OCI-LY1 (cell line): ENCODE measurements around the gene ZNF668.

Experiments used
- H2AFZ ChIP-seq: fragments of 200-600 bp; sonication (generic), shearing (Covaris generic); 2 replicates; pipeline ENCODE4 v1.6.0; 2014; ENCODE audit warnings: antibody characterized with exemption, mild to moderate bottlenecking, low read length
- H3F3A ChIP-seq: fragments of 200-600 bp; sonication (generic), shearing (Covaris generic); 2 replicates; pipeline ENCODE4 v1.6.0; 2014; ENCODE audit warnings: mild to moderate bottlenecking, antibody characterized with exemption, low read length, moderate library complexity; ENCODE audit not compliant: insufficient read depth
- H3K27ac ChIP-seq: fragments of 200-600 bp; sonication (generic); 2 replicates; pipeline ENCODE4 v1.5.1; 2014; ENCODE audit warnings: low read length, mixed run types, mild to moderate bottlenecking, low read depth; ENCODE audit not compliant: poor library complexity, severe bottlenecking
- H3K27me3 ChIP-seq: fragments of 200-600 bp; sonication (generic); 2 replicates; pipeline ENCODE4 v1.6.0; 2014; ENCODE audit warnings: antibody characterized with exemption, mild to moderate bottlenecking, low read length, moderate library complexity; ENCODE audit not compliant: insufficient read depth
- H3K36me3 ChIP-seq: fragments of 200-600 bp; sonication (generic); 2 replicates; pipeline ENCODE4 v1.6.1; 2014; ENCODE audit warnings: mild to moderate bottlenecking, antibody characterized with exemption, low read length, moderate library complexity, mixed read lengths; ENCODE audit not compliant: insufficient read depth
- H3K4me1 ChIP-seq: fragments of 200-600 bp; sonication (generic); 2 replicates; pipeline ENCODE4 v1.5.1; 2014; ENCODE audit warnings: mild to moderate bottlenecking, low read length, moderate library complexity; ENCODE audit not compliant: insufficient read depth, severe bottlenecking
- H3K4me2 ChIP-seq: fragments of 200-600 bp; sonication (generic), shearing (Covaris generic); 2 replicates; pipeline ENCODE4 v1.6.1; 2014; ENCODE audit warnings: low read length
- H3K4me3 ChIP-seq: fragments of 200-600 bp; sonication (generic); 2 replicates; pipeline ENCODE4 v1.5.1; 2014; ENCODE audit warnings: low read length, low read depth, mild to moderate bottlenecking, mixed read lengths; ENCODE audit not compliant: poor library complexity, severe bottlenecking
- H3K79me2 ChIP-seq: fragments of 200-600 bp; shearing (Covaris generic); 2 replicates; pipeline ENCODE4 v1.6.1; 2016; ENCODE audit warnings: mixed run types, low read length, mixed read lengths; ENCODE audit not compliant: insufficient read depth
- H3K9ac ChIP-seq: fragments of 200-600 bp; sonication (generic), shearing (Covaris generic); 2 replicates; pipeline ENCODE4 v1.6.1; 2014; ENCODE audit warnings: mild to moderate bottlenecking, low read length, mixed read lengths
- H3K9me2 ChIP-seq: fragments of 200-600 bp; sonication (generic), shearing (Covaris generic); 2 replicates; pipeline ENCODE4 v1.6.1; 2014; ENCODE audit warnings: low read depth, mild to moderate bottlenecking, low read length, mixed read lengths
- H3K9me3 ChIP-seq: fragments of 200-600 bp; shearing (Covaris generic); 2 replicates; pipeline ENCODE4 v1.6.1; 2014; ENCODE audit warnings: low read length, mixed read lengths
- H4K20me1 ChIP-seq: fragments of 200-600 bp; sonication (generic), shearing (Covaris generic); 2 replicates; pipeline ENCODE4 v1.6.0; 2016; ENCODE audit warnings: mild to moderate bottlenecking, low read length; ENCODE audit not compliant: insufficient read depth
- CTCF ChIP-seq: fragments of 200-600 bp; sonication (generic), shearing (Covaris generic); IDR thresholded peaks from 2 replicates; pipeline ENCODE4 v1.5.1; 2017; ENCODE audit warnings: mild to moderate bottlenecking, antibody characterized with exemption, low read length, moderate library complexity, mixed read lengths
- EZH2 ChIP-seq: fragments of 200-600 bp; sonication (generic), shearing (Covaris generic); IDR thresholded peaks from 2 replicates; pipeline ENCODE4 v1.8.0; 2017; ENCODE audit warnings: borderline replicate concordance, mixed run types, mild to moderate bottlenecking, antibody characterized with exemption, low read length, moderate library complexity, mixed read lengths

ZNF668 gene

GRCh38 chr16:31073970-31074813 is at the start of gene ZNF668, which contains the start of gene ZNF646:
TSS of gene ZNF668 (minus strand) at chr16:31074240. CDS start at chr16:31064459, 9,781 bp downstream.
TSS of gene ZNF646 (plus strand) at chr16:31074422. CDS start at chr16:31076325, 1,903 bp downstream.
- no peaks in the 10 kb centered on the region for H3K9me2 ChIP-seq
- H2AFZ ChIP-seq: no peak within 1 kb of the TSS; the same call in 1 of the 2 replicates
- H3F3A ChIP-seq: no peaks in the 10 kb centered on the region
- peak within 1 kb of the TSS; percentile 61 for H3K27ac ChIP-seq
- peaks cover 26% of the 10 kb centered on the region for H3K79me2 ChIP-seq
- no peaks in the 10 kb centered on the region for H3K27me3 ChIP-seq
- H3K9me3 ChIP-seq: no peaks in the 10 kb centered on the region
- no peaks in the 10 kb centered on the region for H4K20me1 ChIP-seq
- peak within 1 kb of the TSS; percentile 87 for H3K4me3 ChIP-seq
- TF ChIP-seq EZH2 (no peak), CTCF (no peak)
- peak within 1 kb of the TSS; percentile 91 for H3K4me2 ChIP-seq
- H3K4me1 ChIP-seq: peaks cover 22% of the 10 kb centered on the region
- H3K36me3 ChIP-seq: peaks cover 33% of the 10 kb centered on the region
- H3K9ac ChIP-seq: peak within 1 kb of the TSS; percentile 92

- Histone ChIP-seq H3K4me1 (peaks cover 16% of the 10 kb centered on the region), H3K27me3 (no peaks in the 10 kb centered on the region), H4K20me1 (no peaks in the 10 kb centered on the region), H3K9ac (no peak overlapping the region), H3K9me2 (no peaks in the 10 kb centered on the region), H3K79me2 (peaks cover 7% of the 10 kb centered on the region; the same call in 1 of the 2 replicates), H3K27ac (no peak overlapping the region), H3K36me3 (peaks cover 53% of the 10 kb centered on the region), H2AFZ (no peak overlapping the region), H3K9me3 (no peaks in the 10 kb centered on the region), H3K4me2 (no peak overlapping the region), H3K4me3 (no peak overlapping the region), H3F3A (no peaks in the 10 kb centered on the region)
- TF ChIP-seq CTCF (no peak), EZH2 (no peak)
These were observed 46.1 kb upstream of the ZNF668 start for GRCh38 chr16:31120129-31120528.

GRCh38 chr16:31118223-31119155 is 44.4 kb upstream of the ZNF668 start:
- Histone ChIP-seq H3K27ac (peak overlapping the region; percentile 18), H2AFZ (no peak overlapping the region), H3K4me3 (peak overlapping the region; percentile 87), H3K4me2 (peak overlapping the region; percentile 96), H3K9me3 (no peaks in the 10 kb centered on the region), H3K9ac (peak overlapping the region; percentile 86), H4K20me1 (no peaks in the 10 kb centered on the region), H3K79me2 (peaks cover 7% of the 10 kb centered on the region; the same call in 1 of the 2 replicates), H3K27me3 (no peaks in the 10 kb centered on the region), H3K36me3 (peaks cover 43% of the 10 kb centered on the region), H3K9me2 (no peaks in the 10 kb centered on the region), H3K4me1 (peaks cover 16% of the 10 kb centered on the region), H3F3A (no peaks in the 10 kb centered on the region)
- TF ChIP-seq CTCF: no peak
- no peak for TF ChIP-seq EZH2
